ENCODE data around the gene PROB1.
"Not testable (repeated sequence)": the region's sequence is repeated elsewhere in the genome, so short reads cannot be mapped to it uniquely, and the experiment has no call there.

The PROB1 gene

DNA sequence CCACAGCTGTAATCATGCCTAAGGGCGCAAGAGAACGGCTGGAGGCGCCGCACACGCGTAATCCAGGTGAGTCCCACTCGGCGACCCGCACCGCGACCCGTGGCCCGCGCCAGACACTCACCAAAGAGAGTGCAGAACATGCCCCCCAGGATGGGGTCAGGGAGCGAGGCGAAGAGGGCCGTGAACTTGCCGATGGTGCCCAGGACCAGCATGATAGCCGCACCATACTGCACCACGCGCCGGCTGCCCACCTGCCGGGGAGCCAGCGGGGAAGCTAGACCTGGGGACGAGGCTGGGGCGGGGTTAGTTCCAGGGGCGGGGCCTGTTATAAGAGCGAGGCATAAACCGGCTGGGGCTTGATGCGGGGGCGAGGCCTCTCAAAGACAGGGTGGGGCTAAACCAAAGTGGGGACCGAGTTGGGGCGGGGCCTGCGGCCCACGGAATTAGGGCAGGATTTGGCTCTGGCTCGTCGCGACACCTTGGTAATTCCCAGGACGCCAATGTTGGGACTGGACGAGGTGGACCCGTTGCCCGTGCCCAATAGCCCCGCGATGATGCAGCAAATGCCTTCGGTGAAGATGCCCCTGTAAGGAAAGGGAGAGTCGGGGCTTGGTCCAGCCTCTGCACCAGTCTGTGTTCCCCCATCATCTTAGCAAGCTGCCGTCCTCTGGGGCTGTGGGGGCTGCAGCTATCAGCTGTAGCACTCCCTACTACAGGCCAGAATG lies 16.6 kb downstream of the PROB1 start:
- no peak for DNase-seq

DNA sequence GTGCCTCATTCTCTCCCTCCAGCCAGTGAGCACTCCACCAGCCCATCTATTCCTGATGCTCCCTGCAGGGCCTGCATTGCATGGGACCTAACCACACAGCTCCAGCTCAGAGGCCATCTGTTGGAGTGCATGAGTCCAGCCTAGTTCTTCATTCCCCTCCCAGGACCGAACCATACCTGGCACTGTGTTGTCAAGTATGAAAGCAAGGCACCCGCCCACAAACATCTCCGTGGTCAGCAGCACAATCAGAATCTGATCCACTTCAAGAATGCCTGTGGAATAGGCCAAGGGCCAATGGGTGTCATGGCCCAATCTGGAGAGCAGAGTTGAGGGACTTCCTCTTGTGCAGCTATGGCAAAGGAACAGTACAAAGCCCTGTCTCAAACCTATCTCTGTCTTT lies 17.7 kb downstream of the PROB1 start:
- no peak for DNase-seq

DNA sequence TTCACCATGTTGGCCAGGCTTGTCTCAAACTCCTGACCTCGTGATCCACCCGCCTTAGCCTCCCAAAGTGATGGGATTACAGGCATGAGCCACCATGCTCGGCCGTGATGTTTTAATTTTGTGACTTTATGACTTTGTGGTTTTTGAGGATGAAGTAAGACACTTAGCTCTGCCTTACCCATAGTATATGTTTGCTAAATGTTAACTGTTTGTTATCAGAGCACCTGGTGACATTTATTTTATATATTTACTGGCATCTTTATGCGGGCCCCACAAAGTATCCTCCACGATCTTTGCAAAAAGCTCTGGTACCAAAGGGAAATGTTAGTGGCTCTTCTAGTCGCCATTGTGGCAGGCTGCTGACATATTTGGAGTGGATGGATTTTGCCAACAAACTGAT lies 18.5 kb downstream of the PROB1 start:
- no peak for DNase-seq

DNA sequence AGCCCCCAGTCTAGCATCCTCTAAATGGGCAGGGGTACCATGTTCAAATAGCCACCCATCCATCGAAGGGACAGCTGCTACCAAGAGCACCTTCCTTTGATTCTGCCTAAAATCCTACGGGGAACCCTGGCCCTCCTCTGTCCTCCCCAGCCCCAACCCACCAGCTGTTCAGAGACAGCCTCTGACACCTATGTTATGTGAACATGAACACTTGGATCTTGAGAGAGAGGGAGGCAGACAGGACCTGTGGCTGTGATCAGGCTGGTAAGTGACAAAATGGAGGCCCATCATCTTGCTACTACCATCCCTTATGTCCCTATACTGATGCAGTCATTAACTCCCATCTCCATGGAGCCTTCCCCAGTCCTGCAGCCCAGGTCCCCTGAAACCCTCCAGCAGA lies 20.0 kb downstream of the PROB1 start:
- no peak for DNase-seq

DNA sequence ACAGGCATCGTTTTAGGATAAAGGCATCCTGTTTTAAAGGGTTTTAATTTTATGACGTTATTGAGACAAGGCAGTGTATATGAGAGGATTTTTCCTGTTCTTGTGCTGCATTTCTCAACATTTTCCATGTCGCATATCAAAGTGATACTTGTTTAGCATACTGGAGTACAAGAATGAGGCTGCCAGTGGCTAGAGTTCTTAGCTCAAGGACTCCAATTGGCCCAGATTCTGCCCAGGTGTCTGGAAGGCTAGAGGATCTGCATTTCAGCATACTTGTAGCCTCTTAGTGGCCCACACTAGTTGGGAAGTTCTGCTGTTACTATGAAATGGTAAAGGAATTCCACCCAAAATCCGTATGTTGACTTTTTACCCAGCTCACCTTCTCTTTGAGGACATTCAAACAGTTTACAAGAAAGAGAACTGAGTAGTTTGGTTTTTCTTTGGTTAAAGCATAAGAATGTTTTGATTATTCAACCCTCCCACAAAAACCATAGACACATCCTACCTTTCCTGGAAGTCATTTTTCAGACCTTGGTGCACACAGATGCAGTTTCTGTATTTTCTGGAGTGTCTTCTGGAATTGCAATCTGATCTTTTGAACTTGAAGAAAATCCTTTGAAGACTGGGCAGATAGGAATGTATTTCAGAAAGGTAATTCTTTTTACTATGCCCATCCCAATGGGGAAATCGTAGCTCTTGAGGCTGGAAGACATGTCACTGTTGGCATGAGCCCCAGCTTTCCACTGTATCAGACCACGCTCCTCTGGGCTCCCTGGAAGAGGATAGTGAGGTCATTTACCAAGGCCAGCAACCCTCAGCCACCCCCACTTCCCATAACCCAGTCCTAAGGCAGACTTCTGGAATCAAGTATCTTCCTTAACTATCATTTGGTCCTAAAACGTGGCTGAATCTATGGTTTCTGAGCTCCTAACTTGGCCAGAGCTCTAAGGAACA lies 23.1 kb downstream of the PROB1 start:
- DNase-seq, result no peak

DNA sequence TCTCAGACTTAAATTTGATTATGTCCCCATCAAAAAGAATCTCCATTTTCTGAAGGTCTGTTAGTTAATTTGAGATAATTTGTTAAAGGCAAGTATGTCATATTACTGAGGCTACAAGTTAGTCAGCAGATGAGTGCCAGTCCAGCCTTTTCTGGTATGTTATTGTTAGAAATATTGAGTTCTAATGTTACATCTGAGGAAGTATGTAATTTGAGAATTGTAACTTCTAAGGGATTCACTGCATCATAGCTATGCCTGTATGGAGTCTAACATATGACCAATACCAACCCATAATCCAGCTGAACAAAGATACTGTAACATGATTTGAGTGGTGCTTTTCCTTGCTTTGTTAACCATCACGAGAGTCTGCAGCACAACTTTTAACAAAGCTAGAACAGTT lies 25.7 kb downstream of the PROB1 start:
- no peak for DNase-seq

DNA sequence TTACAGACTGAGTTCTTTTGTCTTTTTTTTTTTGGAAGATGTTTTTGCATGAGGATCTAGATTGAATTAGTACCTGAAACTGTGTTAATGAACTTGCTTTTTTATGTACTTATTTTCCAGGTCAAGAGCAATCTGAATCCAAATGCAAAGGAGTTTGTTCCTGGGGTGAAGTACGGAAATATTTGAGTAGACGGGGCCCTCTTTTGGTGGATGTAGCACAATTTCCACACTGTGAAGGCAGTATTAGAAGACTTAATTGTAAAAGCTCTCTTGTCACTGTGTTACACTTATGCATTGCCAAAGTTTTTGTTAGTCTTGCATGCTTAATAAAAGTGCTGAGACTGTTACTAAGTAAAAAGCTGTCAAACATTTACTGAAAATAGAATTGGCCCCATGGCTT lies 26.3 kb downstream of the PROB1 start:
- DNase-seq, result no peak

DNA sequence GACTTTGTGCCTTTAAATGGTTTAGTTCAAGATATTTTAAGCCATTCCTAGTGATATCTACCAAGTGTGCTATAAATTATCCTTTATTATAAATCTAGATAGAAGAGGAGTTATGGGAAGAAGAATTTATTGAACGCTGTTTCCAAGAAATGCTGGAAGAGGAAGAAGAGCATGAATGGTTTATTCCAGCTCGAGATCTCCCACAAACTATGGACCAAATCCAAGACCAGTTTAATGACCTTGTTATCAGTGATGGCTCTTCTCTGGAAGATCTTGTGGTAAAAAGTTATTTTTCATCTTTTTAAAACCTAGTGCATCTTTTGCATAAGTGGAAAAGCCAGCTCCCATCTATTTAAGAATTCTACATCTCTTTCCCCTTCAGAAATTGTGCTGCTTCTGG lies 30.4 kb downstream of the PROB1 start:
- no peak for DNase-seq

DNA sequence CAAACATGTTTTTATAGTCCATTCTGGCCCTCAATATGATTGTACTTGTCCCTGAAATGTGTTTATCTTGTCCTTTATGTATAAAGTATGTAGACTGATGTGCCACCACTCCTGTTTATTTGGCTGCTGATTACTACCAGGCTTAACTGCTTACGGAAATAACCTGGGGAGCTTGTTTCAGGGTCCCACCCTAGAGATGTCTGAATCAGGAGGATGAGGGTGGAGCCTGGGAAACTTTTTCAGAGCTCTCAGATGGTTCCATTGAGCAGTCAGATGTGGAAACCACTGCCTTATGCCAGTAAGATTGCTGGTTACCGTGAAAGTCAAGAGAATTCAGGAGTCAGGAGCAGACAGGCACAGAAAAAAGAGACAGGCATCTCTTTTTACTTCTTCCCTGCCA lies 31.0 kb downstream of the PROB1 start:
- DNase-seq, result no peak

DNA sequence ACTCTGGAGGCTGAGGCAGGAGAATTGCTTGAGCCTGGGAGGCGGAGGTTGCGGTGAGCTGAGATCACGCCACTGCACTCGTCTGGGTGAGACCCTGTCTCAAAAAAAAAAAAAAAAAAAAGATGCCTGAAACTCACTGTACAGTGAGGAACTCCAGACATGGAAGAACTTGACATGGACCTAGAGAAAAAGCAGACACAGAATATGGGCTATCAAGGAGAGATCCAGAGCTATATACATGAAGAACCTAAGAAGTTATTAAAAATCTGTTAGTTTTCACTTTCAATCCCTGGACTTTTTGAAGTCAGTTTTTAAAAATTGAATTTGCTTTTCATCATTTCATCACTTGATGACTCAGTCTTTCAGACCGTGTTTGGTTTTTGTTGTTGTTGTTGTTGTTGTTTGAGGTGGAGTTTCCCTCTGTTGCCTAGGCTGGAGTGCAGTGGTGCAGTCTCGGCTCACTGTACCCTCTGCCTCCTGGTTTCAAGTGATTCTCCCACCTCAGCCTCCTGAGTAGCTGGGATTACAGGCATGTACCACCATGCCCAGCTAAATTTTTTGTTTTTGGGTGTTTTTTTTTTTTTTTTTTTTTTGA lies 33.0 kb downstream of the PROB1 start:
- no peak for DNase-seq

DNA sequence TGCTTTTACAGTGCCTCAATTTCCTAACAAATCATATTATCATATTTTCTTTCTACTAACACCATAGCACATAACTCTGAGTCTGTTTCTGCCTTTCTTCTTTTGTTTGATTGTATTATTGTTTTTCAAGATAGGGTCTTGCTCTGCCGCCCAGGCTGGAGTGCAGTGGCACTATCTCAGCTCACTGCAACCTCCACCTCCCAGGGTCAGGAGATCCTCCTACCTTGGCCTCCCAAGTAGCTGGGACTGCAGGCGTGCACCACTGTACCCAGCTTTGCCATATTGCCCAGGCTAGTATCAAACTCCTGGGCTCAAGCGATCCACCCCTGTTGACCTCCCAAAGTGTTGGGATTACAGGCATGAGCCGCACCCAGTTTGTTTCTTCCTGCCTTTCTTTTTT lies 34.5 kb downstream of the PROB1 start:
- DNase-seq, result no peak

DNA sequence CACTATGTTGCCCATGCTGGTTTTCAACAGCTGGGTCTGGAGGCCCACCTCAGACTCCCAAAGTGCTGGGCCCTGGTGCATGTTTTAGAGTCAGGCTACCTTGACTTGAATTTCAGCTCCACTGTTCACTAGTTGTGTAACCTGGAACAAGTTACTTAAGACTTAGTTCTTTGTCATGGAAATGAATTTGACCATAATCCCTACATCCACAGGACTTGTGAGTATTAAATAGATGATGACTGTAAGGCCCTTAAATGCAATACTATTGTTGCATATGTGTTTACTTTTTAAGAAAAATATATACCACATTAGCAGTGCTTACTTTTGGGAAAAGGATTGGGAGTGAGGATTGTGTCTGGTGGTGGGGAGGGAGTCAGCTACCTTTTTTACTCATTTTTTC lies 36.8 kb downstream of the PROB1 start:
- no peak for DNase-seq

DNA sequence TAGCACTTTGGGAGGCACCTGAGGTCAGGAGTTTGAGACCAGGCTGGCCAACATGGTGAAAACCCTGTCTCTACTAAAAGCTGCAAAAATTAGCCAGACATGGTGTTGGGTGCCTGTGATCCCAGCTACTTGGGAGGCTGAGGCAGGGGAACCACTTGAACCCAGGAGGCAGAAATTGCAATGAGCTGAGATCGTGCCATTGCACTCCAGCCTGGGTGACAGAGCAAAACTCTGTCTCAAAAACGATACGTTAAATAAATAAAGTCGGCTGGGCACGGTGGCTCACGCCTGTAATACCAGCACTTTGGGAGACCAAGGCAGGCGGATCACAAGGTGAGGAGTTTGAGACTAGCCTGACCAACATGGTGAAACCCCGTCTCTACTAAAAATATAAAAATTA lies 39.0 kb downstream of the PROB1 start:
- not testable (repeated sequence) for DNase-seq

DNA sequence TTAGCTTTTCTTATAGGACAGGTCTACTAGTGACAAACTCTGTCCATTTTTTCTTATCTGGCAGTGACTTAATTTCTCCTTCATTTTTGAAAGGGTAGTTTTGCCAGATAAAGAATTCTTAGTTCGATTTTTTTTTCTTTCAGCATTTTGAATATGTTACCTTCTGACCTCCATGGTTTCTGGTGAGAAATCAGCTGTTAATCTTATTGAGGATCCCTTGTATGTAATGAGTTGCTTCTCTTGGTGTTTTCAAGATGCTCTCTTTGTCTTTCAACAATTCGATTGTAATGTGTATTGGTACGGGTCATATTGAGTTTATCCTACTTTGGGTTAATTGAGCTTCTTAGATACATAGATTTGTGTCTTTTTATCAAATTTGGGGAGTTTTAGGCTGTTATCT lies 40.7 kb downstream of the PROB1 start:
- no peak for DNase-seq

DNA sequence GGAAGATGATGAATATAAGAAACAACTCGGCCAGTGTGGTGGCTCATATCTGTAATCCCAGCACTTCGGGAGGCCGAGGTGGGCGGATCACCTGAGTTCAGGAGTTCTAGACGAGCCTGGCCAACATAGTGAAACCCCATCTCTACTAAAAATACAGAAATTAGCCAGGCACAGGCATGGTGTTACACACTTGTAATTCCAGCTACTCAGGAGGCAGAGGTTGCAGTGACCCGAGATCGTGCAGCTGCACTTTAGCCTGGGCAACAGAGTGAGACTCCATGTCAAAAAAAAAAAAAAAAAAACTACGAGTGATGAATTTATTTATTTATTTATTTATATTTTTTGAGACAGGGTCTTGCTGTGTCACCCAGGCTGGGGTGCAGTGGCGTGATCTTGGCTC lies 47.0 kb downstream of the PROB1 start:
- DNase-seq, result not testable (repeated sequence)

DNA sequence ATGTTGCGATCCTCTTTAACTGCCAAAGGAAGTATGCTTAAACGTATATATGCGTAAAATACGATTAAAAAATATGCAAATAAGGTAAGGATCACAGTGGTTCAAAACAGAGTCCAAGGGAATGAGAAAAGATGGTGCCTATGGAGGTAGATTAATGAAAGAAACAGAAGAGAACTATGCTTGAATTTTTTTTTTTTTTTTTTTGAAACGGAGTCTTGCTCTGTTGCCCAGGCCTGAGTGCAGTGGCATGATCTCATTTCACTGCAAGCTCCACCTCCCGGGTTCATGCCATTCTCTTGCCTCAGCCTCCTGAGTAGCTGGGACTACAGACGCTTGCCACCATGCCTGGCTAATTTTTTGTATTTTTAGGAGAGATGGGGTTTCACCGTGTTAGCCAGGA lies 49.5 kb downstream of the PROB1 start:
- DNase-seq, result not testable (repeated sequence)

DNA sequence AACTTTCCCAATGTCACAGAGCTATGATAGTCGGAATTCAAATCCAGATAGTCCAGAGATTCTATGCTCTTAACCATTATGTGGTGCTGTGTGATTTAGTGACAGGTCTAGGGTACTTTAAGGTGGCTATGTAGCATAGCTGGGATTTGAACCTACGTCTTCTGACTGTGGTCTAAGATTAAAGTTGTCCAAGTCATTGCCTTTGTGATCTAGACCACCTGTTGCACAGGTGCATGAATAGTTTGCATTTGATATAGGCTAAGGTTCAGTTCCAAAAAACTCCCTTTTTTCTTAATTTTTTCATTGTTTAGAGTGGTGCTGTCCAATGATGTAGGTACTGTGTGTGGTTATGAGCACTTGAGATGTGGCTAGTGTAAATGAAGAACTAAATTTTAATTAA lies 50.7 kb downstream of the PROB1 start:
- DNase-seq, result no peak

DNA sequence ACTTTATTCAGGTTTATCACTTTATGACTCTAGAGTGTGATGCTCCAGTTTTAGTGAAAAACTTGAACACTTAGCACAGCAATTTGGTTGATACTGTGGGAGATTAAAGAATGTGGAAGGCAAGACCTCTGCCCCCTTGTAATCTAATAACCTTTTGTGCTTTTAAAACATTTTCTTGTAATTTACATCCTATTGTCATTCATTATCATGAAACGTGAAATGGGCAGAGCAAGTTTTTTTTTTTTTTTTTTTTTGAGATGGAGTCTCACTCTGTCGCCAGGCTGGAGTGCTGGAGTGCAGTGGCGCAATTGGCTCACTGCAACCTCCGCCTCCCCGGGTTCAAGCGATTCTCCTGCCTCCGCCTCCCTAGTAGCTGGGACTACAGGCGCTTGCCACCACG lies 51.4 kb downstream of the PROB1 start:
- no peak for DNase-seq

DNA sequence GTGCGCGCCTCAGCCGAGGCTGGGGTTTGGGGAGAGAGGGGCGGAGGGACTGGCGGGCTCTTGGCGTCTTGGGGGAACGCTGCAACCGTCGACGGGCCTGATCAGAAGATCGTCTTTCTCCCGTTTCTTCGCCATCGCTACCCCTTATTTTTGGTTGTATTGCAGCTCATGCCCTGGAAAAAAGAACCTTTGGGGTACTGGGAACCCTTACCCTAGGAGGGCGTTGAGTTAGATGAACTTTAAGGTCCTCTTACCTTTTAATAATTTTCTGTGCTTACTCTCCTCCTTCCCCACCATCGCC lies 52.5 kb downstream of the PROB1 start:
- DNase-seq, result no peak

DNA sequence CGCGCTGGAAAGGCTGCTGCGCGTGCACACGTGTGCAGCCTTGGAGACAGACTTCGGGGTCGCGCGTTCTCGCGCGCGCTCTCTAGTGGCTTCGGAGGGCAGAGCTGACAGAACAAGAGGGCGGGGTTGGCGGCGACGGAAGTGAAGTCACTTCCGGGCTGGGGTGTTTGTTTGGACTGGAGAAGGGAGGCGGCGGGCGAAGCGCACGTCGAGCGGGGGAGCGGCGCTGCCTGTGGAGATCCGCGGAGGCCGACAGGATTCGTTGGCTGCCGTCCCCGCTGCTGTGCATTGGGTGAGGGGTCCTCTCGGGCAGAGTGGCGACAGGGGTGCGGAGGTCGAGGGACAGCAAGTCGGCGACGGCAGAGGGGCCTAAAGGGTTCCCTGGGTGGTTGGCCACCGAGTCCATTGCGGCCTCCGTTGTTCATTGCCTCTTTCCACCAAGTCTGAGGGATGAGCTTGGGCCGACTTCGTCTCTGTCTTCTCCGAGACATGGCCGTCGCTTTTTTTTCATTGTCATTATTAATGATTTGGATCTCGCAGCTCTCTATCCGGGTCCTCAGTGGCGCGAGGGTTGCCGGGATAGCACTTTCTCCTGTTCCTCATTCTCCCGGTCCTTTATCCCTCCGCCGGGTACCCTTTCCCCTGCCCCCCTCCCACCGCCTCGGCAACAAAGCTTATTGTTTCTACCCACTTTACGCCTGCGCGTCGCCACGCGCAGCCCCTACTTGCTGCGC lies 53.0 kb downstream of the PROB1 start, which contains the start of gene PAIP2:
PAIP2 (plus strand) TSS at position 166 of the 734 bp plus-strand sequence. CDS start 21,931 bp downstream, outside the sequence.
- peak; percentile 98 for DNase-seq

DNA sequence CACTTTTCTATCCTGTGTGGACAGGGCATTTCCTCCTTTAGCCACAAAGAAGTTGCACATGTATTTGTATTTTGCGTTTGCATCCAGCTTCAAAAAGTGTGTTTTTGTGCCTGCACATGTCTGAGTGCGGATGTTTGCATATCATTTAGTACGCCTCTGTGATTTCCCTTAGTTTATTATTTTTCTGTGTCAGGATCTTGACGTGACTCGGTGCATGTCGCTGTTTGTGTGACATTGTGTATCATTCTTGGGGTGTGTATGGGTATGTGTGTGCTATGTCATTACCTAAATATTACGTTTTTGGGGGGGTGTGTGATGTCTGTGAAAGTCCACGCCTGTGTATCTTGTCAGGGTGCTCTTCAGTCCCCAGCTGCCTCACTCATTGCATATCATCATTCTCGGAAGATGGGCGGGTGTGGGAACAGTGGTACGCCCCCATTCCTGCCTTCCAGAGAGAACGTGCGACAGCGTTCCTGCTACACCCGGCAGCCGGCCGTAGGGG lies 53.7 kb downstream of the PROB1 start:
- DNase-seq, result no peak

Data from RPMI8226 (cell line).